Body of pancreas (tissue), 4 donors: ENCODE data around the gene TOX4. TPM values are rescaled to one million over a fixed set of nuclear protein-coding genes. Genes with fewer than 3 reads are reported as not detected.

Source experiments
- ATAC-seq: fragments of 150-250 bp; one replicate; pipeline ENCODE4 v1.9.1; 2016
- DNase-seq, 4 donors: peaks; one replicate each; pipeline ENCODE4 v3.0.0-alpha.2; 2019
- H3K27ac ChIP-seq, 4 donors: fragments of 200-600 bp; sonication (generic); 1 replicate in 3 of 4; 2 replicates in 1 of 4; pipeline versions ENCODE4 v1.5.1 to v1.6.1; 2016 to 2019; ENCODE audit warnings: mild to moderate bottlenecking in 1 of 4, mixed read lengths in 1 of 4, moderate library complexity in 1 of 4
- H3K27me3 ChIP-seq, 2 donors: fragments of 200-600 bp; sonication (generic); one replicate each; pipeline ENCODE4 v1.6.0; 2016; ENCODE audit warnings: mild to moderate bottlenecking in 1 of 2
- H3K36me3 ChIP-seq, 2 donors: fragments of 200-600 bp; sonication (generic); replicated peaks in 1 of 2; 2 replicates each; pipeline ENCODE4 v1.5.1; 2016; ENCODE audit warnings: low read depth in 2 of 2; ENCODE audit not compliant: insufficient read depth in 1 of 2
- H3K4me1 ChIP-seq: fragments of 200-600 bp; sonication (generic); one replicate; pipeline ENCODE4 v1.6.0; 2016
- H3K4me3 ChIP-seq, 2 donors: fragments of 200-600 bp; sonication (generic); 1 replicate in 1 of 2; 2 replicates in 1 of 2; pipeline ENCODE4 v1.5.1; 2016 to 2019
- H3K9me3 ChIP-seq, 3 donors: fragments of 200-600 bp; sonication (generic); 1 replicate in 2 of 3; 2 replicates in 1 of 3; pipeline ENCODE4 v1.5.1; 2016
- CTCF ChIP-seq, 7 experiments: fragments of 450-650 bp in 4 of 7; fragments of 200-600 bp in 3 of 7; sonication (generic) in 3 of 7; IDR thresholded peaks; one replicate each; pipeline ENCODE4 v1.5.1; 2016 to 2019; ENCODE audit warnings: antibody characterized with exemption in 7 of 7
- POLR2A ChIP-seq, 3 donors: fragments of 450-650 bp; IDR thresholded peaks; one replicate each; pipeline ENCODE4 v1.6.1; 2016; ENCODE audit warnings: antibody characterized with exemption in 3 of 3, mild to moderate bottlenecking in 2 of 3
- WGBS, 2 donors: methylation state at CpG; one replicate each; pipeline ENCODE4 v1.1.5; 2017; 5-methylcytosine and 5-hydroxymethylcytosine counted together
- intact Hi-C: fragments of 100-400 bp; cut with DNase I; formaldehyde crosslinking; loops from one replicate; pipeline ENCODE4 v1.15.1; 2023
- total RNA-seq, 2 donors: library from RNA; depleted of rRNA; stranded (reverse); fragments of >200 nt; gene quantifications; one replicate each; pipeline ENCODE4 v1.1.0, GENCODE V29; 2016

The TOX4 gene
- total RNA-seq, 2 donors from 2014 or later, result 13.2 to 31.6 TPM

- H3K9me3 ChIP-seq, result no peaks in the 10 kb centered on the region
Measured at GRCh38 chr14:21535545-21536417, 58.8 kb downstream of the TOX4 start.

GRCh38 chr14:21536418-21537089 lies 59.6 kb downstream of the TOX4 start:
- Histone ChIP-seq H3K36me3 (no peaks in the 10 kb centered on the region), H3K9me3 (no peaks in the 10 kb centered on the region), H3K4me1 (peaks cover 10% of the 10 kb centered on the region), H3K4me3 (no peak overlapping the region), H3K27ac (no peak overlapping the region), H3K27me3 (peaks cover 0 to 11% of the 10 kb centered on the region in 2 donors)
- 5 to 9% methylated on average over 16 to 25 of the region's 25 CpGs for WGBS, 2 donors
- DNase-seq (no peak), ATAC-seq (no peak)
- intact Hi-C loops, result no loop called here
- TF ChIP-seq POLR2A (IDR thresholded peaks at IDR 0.05) (no peak), CTCF (IDR thresholded peaks at IDR 0.05) (no peak)

More at GRCh38 chr14:21535545-21536417, 58.8 kb downstream of the TOX4 start:
- H3K27me3 ChIP-seq, result peaks cover 0 to 11% of the 10 kb centered on the region in 2 donors
- no peaks in the 10 kb centered on the region for H3K36me3 ChIP-seq
- DNase-seq (no peak), ATAC-seq (no peak)
- WGBS, 2 donors, result 33 to 39% methylated on average over 6 of the region's 6 CpGs
- no peak overlapping the region for H3K4me3 ChIP-seq
- intact Hi-C loops, result no loop called here
- no peak for TF ChIP-seq CTCF (IDR thresholded peaks at IDR 0.05)
- no peak for TF ChIP-seq POLR2A (IDR thresholded peaks at IDR 0.05)
- peaks cover 10% of the 10 kb centered on the region for H3K4me1 ChIP-seq
- no peak overlapping the region for H3K27ac ChIP-seq

- Histone ChIP-seq H3K27me3 (peaks cover 0 to 11% of the 10 kb centered on the region in 2 donors), H3K4me1 (peaks cover 10% of the 10 kb centered on the region), H3K4me3 (no peak overlapping the region), H3K27ac (no peak overlapping the region), H3K9me3 (no peaks in the 10 kb centered on the region), H3K36me3 (no peaks in the 10 kb centered on the region)
- DNase-seq (no peak), ATAC-seq (no peak)
- TF ChIP-seq POLR2A (IDR thresholded peaks at IDR 0.05), result no peak
- TF ChIP-seq CTCF (IDR thresholded peaks at IDR 0.05), result no peak
- 29 to 39% methylated on average over 3 of the region's 3 CpGs for WGBS, 2 donors
- intact Hi-C loops, result no loop called here
Measured at GRCh38 chr14:21537090-21537424, 60.1 kb downstream of the TOX4 start.

GRCh38 chr14:21539189-21539940 lies 62.4 kb downstream of the TOX4 start:
- no peak for TF ChIP-seq CTCF (IDR thresholded peaks at IDR 0.05)
- no peak for TF ChIP-seq POLR2A (IDR thresholded peaks at IDR 0.05)
- WGBS, 2 donors, result 38 to 41% methylated on average over 3 of the region's 3 CpGs
- intact Hi-C loops, result no loop called here
- H3K4me1 ChIP-seq, result peaks cover 10% of the 10 kb centered on the region
- H3K9me3 ChIP-seq, result no peaks in the 10 kb centered on the region
- ATAC-seq (no peak), DNase-seq (no peak)
- peaks cover 0 to 11% of the 10 kb centered on the region in 2 donors for H3K27me3 ChIP-seq
- no peak overlapping the region for H3K27ac ChIP-seq
- H3K36me3 ChIP-seq, result no peaks in the 10 kb centered on the region
- H3K4me3 ChIP-seq, result no peak overlapping the region
